ENCODE measurements around the gene CALCB.
"Not testable (repeated sequence)": the region's sequence is repeated elsewhere in the genome, so short reads cannot be mapped to it uniquely, and the experiment has no call there.

CALCB gene

GRCh38 chr11:15057329-15057728, 16.1 kb upstream of the CALCB start:
- DNase-seq (ENCODE audit: low spot score) = no peak
- no peak for TF ChIP-seq CTCF (IDR thresholded peaks at IDR 0.05; ENCODE audit: extremely low read depth, insufficient read depth, missing control alignments)
- in situ Hi-C loops (cut with MboI; ENCODE audit: low pct_unique_long_range_greater_than_20kb, low sequenced_read_pairs, unreplicated experiment) = no loop called here

- TF ChIP-seq CTCF (IDR thresholded peaks at IDR 0.05; ENCODE audit: extremely low read depth, insufficient read depth, missing control alignments) = no peak
- in situ Hi-C loops (cut with MboI; ENCODE audit: low pct_unique_long_range_greater_than_20kb, low sequenced_read_pairs, unreplicated experiment) = no loop called here
- no peak for DNase-seq (ENCODE audit: low spot score)
Measured at GRCh38 chr11:15059132-15059915, 14.1 kb upstream of the CALCB start.

- no peak for TF ChIP-seq CTCF (IDR thresholded peaks at IDR 0.05; ENCODE audit: extremely low read depth, insufficient read depth, missing control alignments)
- in situ Hi-C loops (cut with MboI; ENCODE audit: low pct_unique_long_range_greater_than_20kb, low sequenced_read_pairs, unreplicated experiment) = no loop called here
- DNase-seq (ENCODE audit: low spot score) = no peak
Measured at GRCh38 chr11:15062599-15062998, 10.8 kb upstream of the CALCB start.

- DNase-seq (ENCODE audit: low spot score); in situ Hi-C loops (cut with MboI; ENCODE audit: low pct_unique_long_range_greater_than_20kb, low sequenced_read_pairs, unreplicated experiment): not testable (repeated sequence)
Measured at GRCh38 chr11:15069751-15070150, 3.6 kb upstream of the CALCB start.

GRCh38 chr11:15071556-15072255, 1.7 kb upstream of the CALCB start:
- DNase-seq (ENCODE audit: low spot score) = no peak
- in situ Hi-C loops (cut with MboI; ENCODE audit: low pct_unique_long_range_greater_than_20kb, low sequenced_read_pairs, unreplicated experiment) = no loop called here
- no peak for TF ChIP-seq CTCF (IDR thresholded peaks at IDR 0.05; ENCODE audit: extremely low read depth, insufficient read depth, missing control alignments)

GRCh38 chr11:15072551-15073143, 746 bp upstream of the CALCB start:
- TF ChIP-seq CTCF (IDR thresholded peaks at IDR 0.05; ENCODE audit: extremely low read depth, insufficient read depth, missing control alignments) = no peak
- in situ Hi-C loops (cut with MboI; ENCODE audit: low pct_unique_long_range_greater_than_20kb, low sequenced_read_pairs, unreplicated experiment) = no loop called here
- no peak for DNase-seq (ENCODE audit: low spot score)

All from GM13977 (cell line).